ENCODE data around the gene NAPG. TPM values are rescaled to one million over a fixed set of nuclear protein-coding genes. Genes with fewer than 3 reads are reported as not detected.
"Not testable (repeated sequence)": the region's sequence is repeated elsewhere in the genome, so short reads cannot be mapped to it uniquely, and the experiment has no call there.

The NAPG gene
- total RNA-seq, 1 donor from 2014 or later = 31.1 TPM

DNA sequence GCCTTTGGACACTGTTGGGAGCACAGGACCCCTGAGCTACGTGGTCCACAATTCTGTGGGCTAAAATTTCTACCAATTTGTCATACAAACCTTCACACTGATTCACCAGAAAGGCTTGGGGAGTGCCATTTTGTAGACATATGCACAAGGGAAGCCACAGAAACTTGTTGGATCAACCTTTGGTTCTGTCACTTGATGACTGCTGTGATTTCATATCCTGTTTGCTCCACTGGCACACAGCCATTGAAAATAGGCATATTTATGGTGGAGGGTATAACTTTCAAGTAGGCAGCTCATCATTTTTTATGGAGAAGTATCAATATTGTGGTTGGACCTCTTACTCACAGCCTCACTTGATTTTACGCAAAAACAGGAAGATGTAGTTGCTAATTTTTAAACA is 10.5 kb downstream of the NAPG start:
- H3K9me3 ChIP-seq = no peaks in the 10 kb centered on the region
- intact Hi-C loops (cut with DNase I) = no loop called here
- H3K4me3 ChIP-seq = no peak overlapping the region
- H3K4me1 ChIP-seq = peaks cover 0 to 4% of the 10 kb centered on the region in 2 donors
- peaks cover 16 to 20% of the 10 kb centered on the region in 2 donors for H3K36me3 ChIP-seq
- no peak for DNase-seq (ENCODE audit: low spot score in 2 of 2)
- H3K27me3 ChIP-seq = no peaks in the 10 kb centered on the region
- H3K27ac ChIP-seq = no peak overlapping the region
- TF ChIP-seq, protein P1, sequence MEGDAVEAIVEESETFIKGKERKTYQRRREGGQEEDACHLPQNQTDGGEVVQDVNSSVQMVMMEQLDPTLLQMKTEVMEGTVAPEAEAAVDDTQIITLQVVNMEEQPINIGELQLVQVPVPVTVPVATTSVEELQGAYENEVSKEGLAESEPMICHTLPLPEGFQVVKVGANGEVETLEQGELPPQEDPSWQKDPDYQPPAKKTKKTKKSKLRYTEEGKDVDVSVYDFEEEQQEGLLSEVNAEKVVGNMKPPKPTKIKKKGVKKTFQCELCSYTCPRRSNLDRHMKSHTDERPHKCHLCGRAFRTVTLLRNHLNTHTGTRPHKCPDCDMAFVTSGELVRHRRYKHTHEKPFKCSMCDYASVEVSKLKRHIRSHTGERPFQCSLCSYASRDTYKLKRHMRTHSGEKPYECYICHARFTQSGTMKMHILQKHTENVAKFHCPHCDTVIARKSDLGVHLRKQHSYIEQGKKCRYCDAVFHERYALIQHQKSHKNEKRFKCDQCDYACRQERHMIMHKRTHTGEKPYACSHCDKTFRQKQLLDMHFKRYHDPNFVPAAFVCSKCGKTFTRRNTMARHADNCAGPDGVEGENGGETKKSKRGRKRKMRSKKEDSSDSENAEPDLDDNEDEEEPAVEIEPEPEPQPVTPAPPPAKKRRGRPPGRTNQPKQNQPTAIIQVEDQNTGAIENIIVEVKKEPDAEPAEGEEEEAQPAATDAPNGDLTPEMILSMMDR (IDR thresholded peaks at IDR 0.05) = no peak

GRCh38 chr18:10537765-10538164 is 11.9 kb downstream of the NAPG start:
- H3K4me3 ChIP-seq = no peak overlapping the region
- no peak overlapping the region for H3K27ac ChIP-seq
- intact Hi-C loops (cut with DNase I) = no loop called here
- peaks cover 0 to 4% of the 10 kb centered on the region in 2 donors for H3K4me1 ChIP-seq
- H3K27me3 ChIP-seq = no peaks in the 10 kb centered on the region
- H3K9me3 ChIP-seq = no peaks in the 10 kb centered on the region
- TF ChIP-seq, protein P1 (IDR thresholded peaks at IDR 0.05) = no peak
- H3K36me3 ChIP-seq = peaks cover 24 to 28% of the 10 kb centered on the region in 2 donors
- DNase-seq (ENCODE audit: low spot score in 2 of 2) = no peak

DNA sequence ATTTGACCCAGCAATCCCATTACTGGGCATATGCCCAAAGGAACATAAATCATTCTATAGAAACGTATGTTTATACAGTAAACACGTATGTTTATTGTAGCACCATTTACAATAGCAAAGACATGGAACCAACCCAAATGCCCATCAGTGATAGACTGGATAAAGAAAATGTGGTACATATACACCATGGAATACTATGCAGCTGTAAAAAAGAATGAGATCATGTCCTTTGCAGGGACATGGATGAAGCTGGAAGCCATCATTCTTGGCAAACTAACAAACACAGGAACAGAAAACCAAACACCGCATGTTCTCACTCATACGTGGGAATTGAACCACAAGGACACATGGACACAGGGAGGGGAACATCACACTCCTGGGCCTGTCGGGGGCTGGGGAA is 13.3 kb downstream of the NAPG start:
- H3K4me3 ChIP-seq; H3K9me3 ChIP-seq; H3K27me3 ChIP-seq; H3K27ac ChIP-seq; intact Hi-C loops (cut with DNase I); DNase-seq (ENCODE audit: low spot score in 2 of 2): not testable (repeated sequence)
- H3K36me3 ChIP-seq = peaks cover 24 to 28% of the 10 kb centered on the region in 2 donors
- peaks cover 0 to 15% of the 10 kb centered on the region in 2 donors for H3K4me1 ChIP-seq

DNA sequence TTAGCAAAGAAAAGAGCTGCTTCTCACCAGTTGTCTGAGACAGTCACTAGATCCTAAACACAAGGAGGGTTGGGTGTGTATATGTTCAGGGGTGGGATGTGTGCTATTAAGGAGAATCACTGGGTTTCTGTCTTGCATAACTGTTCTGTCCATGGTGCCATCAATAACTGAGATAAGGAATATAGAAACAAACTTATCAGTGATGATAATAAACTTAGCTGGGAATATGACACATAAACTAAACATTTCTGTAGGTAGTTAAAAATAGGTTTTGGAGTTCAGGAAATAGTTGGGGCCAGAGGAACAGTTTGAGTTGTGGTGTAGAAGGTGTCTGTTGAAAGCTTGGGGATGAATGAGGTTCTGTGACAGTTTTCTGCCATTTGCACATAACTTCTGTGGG is 17.4 kb downstream of the NAPG start:
- intact Hi-C loops (cut with DNase I) = no loop called here
- H3K4me3 ChIP-seq = no peak overlapping the region
- DNase-seq (ENCODE audit: low spot score in 2 of 2) = no peak
- H3K4me1 ChIP-seq = peaks cover 0 to 13% of the 10 kb centered on the region in 2 donors
- H3K27me3 ChIP-seq = no peaks in the 10 kb centered on the region
- TF ChIP-seq, protein P1 (IDR thresholded peaks at IDR 0.05) = no peak
- peaks cover 36 to 52% of the 10 kb centered on the region in 2 donors for H3K36me3 ChIP-seq
- peak overlapping the region; percentile 58 to 76 for H3K27ac ChIP-seq
- no peaks in the 10 kb centered on the region for H3K9me3 ChIP-seq

DNA sequence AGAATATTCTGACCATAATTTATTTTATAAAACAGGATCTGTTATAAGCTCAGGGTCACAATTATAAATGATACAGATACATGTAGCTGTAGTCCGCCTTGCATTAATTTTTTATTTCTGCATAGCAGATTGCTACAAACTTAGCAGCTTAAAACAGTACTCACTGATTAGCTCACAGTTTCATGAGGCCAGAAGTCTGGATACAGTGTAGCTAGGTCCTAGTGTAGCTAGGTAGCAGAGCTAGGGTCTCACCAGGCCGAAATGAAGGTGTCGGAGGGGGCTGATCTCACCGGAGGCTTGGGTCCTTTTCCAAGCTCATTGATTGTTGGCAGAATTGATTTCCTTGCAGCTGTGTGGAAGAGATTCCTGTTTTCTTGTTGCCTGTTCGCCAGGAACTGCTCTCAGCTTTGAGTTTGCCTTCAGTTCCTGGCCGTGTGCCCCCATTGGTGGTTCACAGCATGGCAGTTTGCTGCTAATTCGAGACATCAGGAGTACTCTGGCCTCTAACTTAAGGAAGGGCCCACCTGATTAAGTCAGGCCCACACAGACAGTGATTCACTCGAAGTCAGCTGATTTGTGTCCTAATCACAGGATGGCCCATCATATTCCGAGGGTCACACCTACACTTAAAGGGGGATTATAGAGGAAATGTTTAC is 18.4 kb downstream of the NAPG start:
- Histone ChIP-seq H3K36me3 (peaks cover 43 to 60% of the 10 kb centered on the region in 2 donors), H3K4me1 (peaks cover 0 to 13% of the 10 kb centered on the region in 2 donors), H3K27me3 (no peaks in the 10 kb centered on the region), H3K27ac (peak overlapping the region; percentile 58 to 75), H3K9me3 (no peaks in the 10 kb centered on the region), H3K4me3 (no peak overlapping the region)
- no peak for DNase-seq (ENCODE audit: low spot score in 2 of 2)
- intact Hi-C loops (cut with DNase I) = no loop called here
- TF ChIP-seq, protein P1 (IDR thresholded peaks at IDR 0.05) = peak in 1 of 3 experiments; percentile 39

- Histone ChIP-seq H3K9me3 (no peaks in the 10 kb centered on the region), H3K36me3 (peaks cover 37 to 60% of the 10 kb centered on the region in 2 donors), H3K27ac (no peak overlapping the region), H3K27me3 (no peaks in the 10 kb centered on the region), H3K4me3 (no peak overlapping the region), H3K4me1 (peaks cover 0 to 13% of the 10 kb centered on the region in 2 donors)
- intact Hi-C loops (cut with DNase I) = no loop called here
- TF ChIP-seq, protein P1 (IDR thresholded peaks at IDR 0.05) = no peak
- DNase-seq (ENCODE audit: low spot score in 2 of 2) = no peak
Observed at GRCh38 chr18:10546557-10547300, 20.9 kb downstream of the NAPG start.

Data from ascending aorta (tissue), 2 donors.